Erythroblast (primary cell): ENCODE results near the gene USP49.

Source experiments
- DNase-seq, 2 experiments: peaks; one replicate each; lab custom pipeline; 2025; lab: John Stamatoyannopoulos, UW
- GATA1 ChIP-seq: IDR thresholded peaks from 2 replicates; pipeline ENCODE4 v1.6.1; 2011; ENCODE audit warnings: low read depth, mild to moderate bottlenecking, control low read depth, low read length, moderate library complexity
- POLR2A ChIP-seq: IDR thresholded peaks from 2 replicates; pipeline ENCODE4 v1.6.1; 2011; ENCODE audit warnings: mild to moderate bottlenecking, low read length

Gene USP49

GRCh38 chr6:41743406-41744235 is 151.6 kb downstream of the USP49 start:
- TF ChIP-seq POLR2A: no peak
- DNase-seq: no peak

- DNase-seq: no peak
- TF ChIP-seq GATA1: no peak
- TF ChIP-seq POLR2A: no peak
Measured at GRCh38 chr6:41741625-41742490, 153.3 kb downstream of the USP49 start.

- TF ChIP-seq POLR2A (no peak), GATA1 (no peak)
- no peak for DNase-seq
Measured at GRCh38 chr6:41740366-41741162, 154.6 kb downstream of the USP49 start.
